Epithelial cell of alveolus of lung (primary cell): ENCODE measurements around the gene OXA1L. TPM values are rescaled to one million over a fixed set of nuclear protein-coding genes. Genes with fewer than 3 reads are reported as not detected.

ENCODE experiments used
- total RNA-seq: library from RNA; depleted of rRNA; stranded (reverse); fragments of >200 nt; gene quantifications from 2 replicates; pipeline ENCODE4 v1.2.1, GENCODE V29; 2015

Gene OXA1L
- 87.8 and 132 TPM in 2 replicates for total RNA-seq

GRCh38 chr14:22766457-22767322, at the start of gene OXA1L:
Gene OXA1L, plus strand, starts transcription at chr14:22766688. Its CDS starts 14 bp downstream, at chr14:22766702.

GRCh38 chr14:22814941-22815713, 48.6 kb downstream of the OXA1L start, which contains the start of gene SLC7A7:
Gene SLC7A7, minus strand, starts transcription at chr14:22815435. Its CDS starts 2,037 bp downstream, at chr14:22813398.

Other genes starting within 250 kb of the OXA1L start
- gene DAD1, start 177.5 kb upstream of the OXA1L start, total RNA-seq, result 485 and 559 TPM in 2 replicates
- 23.1 and 24.8 TPM in 2 replicates for gene ABHD4, start 168.4 kb upstream of the OXA1L start, total RNA-seq
- not detected in 2 replicates for gene OR6J1, start 122.3 kb upstream of the OXA1L start, total RNA-seq
- 9.1 and 12.7 TPM in 2 replicates for gene SLC7A7, start 48.7 kb downstream of the OXA1L start, total RNA-seq
- gene MRPL52, start 63.2 kb downstream of the OXA1L start, total RNA-seq, result 71.9 and 243 TPM in 2 replicates
- gene MMP14, start 69.9 kb downstream of the OXA1L start, total RNA-seq, result 445 and 594 TPM in 2 replicates
- gene LRP10, start 105.1 kb downstream of the OXA1L start, total RNA-seq, result 97.6 and 109 TPM in 2 replicates
- gene REM2, start 116.5 kb downstream of the OXA1L start, total RNA-seq, result 0.32 and 0.39 TPM in 2 replicates
- gene RBM23, start 152.5 kb downstream of the OXA1L start, total RNA-seq, result 55.1 and 71.5 TPM in 2 replicates
- gene PRMT5, start 162.7 kb downstream of the OXA1L start, total RNA-seq, result 54.9 and 84.9 TPM in 2 replicates
- 52.2 and 55.6 TPM in 2 replicates for gene HAUS4, start 190.4 kb downstream of the OXA1L start, total RNA-seq
- 17.0 and 22.6 TPM in 2 replicates for gene AJUBA, start 215.9 kb downstream of the OXA1L start, total RNA-seq
- 9.8 and 13.2 TPM in 2 replicates for gene C14orf93, start 243.5 kb downstream of the OXA1L start, total RNA-seq